Endothelial cell of umbilical vein (primary cell): ENCODE data around the gene SSC5D.

Source experiments
- CTCF ChIP-seq, 2 donors: IDR thresholded peaks; 1 replicate in 1 of 2; 2 replicates in 1 of 2; pipeline ENCODE4 v1.5.1; 2011; ENCODE audit warnings: low read length in 2 of 2, mild to moderate bottlenecking in 2 of 2, moderate library complexity in 2 of 2, control low read depth in 1 of 2, inconsistent platforms in 1 of 2, low read depth in 1 of 2; ENCODE audit not compliant: insufficient read depth in 1 of 2; ENCODE audit errors: extremely low read depth in 1 of 2
- EZH2 ChIP-seq: IDR thresholded peaks from 2 replicates; pipeline ENCODE4 v1.6.1; 2012; ENCODE audit warnings: borderline replicate concordance, low read depth, mild to moderate bottlenecking, moderate library complexity, low read length, inconsistent platforms; ENCODE audit not compliant: severe bottlenecking
- FOS ChIP-seq: IDR thresholded peaks from 2 replicates; pipeline ENCODE4 v1.6.1; 2011; ENCODE audit warnings: mild to moderate bottlenecking, low read length, moderate library complexity, borderline replicate concordance; ENCODE audit not compliant: insufficient read depth
- GATA2 ChIP-seq: IDR thresholded peaks from 2 replicates; pipeline ENCODE4 v1.7.0; 2011; ENCODE audit warnings: low read depth, mild to moderate bottlenecking, moderate library complexity, mixed read lengths, low read length; ENCODE audit not compliant: insufficient read length, insufficient read depth
- JUN ChIP-seq: IDR thresholded peaks from 2 replicates; pipeline ENCODE4 v1.6.1; 2011; ENCODE audit warnings: borderline replicate concordance, low read depth; ENCODE audit not compliant: insufficient read length, insufficient read depth
- MAX ChIP-seq: IDR thresholded peaks from 2 replicates; pipeline ENCODE4 v1.6.1; 2011; ENCODE audit not compliant: insufficient read depth, insufficient read length
- MYC ChIP-seq: IDR thresholded peaks from one replicate; pipeline ENCODE4 v1.6.1; 2011; ENCODE audit warnings: mild to moderate bottlenecking, low read depth, low read length
- POLR2A ChIP-seq: IDR thresholded peaks from 2 replicates; pipeline ENCODE4 v1.6.1; 2012; ENCODE audit warnings: low read depth, mild to moderate bottlenecking, control low read depth, low read length
- POLR2AphosphoS5 ChIP-seq: IDR thresholded peaks from 2 replicates; pipeline ENCODE4 v1.6.1; 2012; ENCODE audit warnings: low read depth, mild to moderate bottlenecking, control low read depth, low read length, moderate library complexity; ENCODE audit not compliant: insufficient read depth

- no peak for TF ChIP-seq POLR2AphosphoS5
- peak; percentile 96 to 98 for TF ChIP-seq CTCF (IDR thresholded peaks at IDR 0.05; ENCODE audit: extremely low read depth in 1 of 2, insufficient read depth in 1 of 2, low read depth in 1 of 2, low read length in 2 of 2)
- TF ChIP-seq POLR2A, result no peak
- TF ChIP-seq EZH2, result no peak
- peak; percentile 83 for TF ChIP-seq MAX
- TF ChIP-seq MYC, result no peak
- TF ChIP-seq JUN, result no peak
- no peak for TF ChIP-seq GATA2
- TF ChIP-seq FOS, result no peak
Measured at GRCh38 chr19:55503502-55504251, 15.4 kb downstream of the SSC5D start.
